ENCODE results near the gene ANAPC15. TPM values are rescaled to one million over a fixed set of nuclear protein-coding genes. Genes with fewer than 3 reads are reported as not detected.

The ANAPC15 gene
- total RNA-seq, 1 donor, result 24.5 TPM

- TF ChIP-seq, protein P1, sequence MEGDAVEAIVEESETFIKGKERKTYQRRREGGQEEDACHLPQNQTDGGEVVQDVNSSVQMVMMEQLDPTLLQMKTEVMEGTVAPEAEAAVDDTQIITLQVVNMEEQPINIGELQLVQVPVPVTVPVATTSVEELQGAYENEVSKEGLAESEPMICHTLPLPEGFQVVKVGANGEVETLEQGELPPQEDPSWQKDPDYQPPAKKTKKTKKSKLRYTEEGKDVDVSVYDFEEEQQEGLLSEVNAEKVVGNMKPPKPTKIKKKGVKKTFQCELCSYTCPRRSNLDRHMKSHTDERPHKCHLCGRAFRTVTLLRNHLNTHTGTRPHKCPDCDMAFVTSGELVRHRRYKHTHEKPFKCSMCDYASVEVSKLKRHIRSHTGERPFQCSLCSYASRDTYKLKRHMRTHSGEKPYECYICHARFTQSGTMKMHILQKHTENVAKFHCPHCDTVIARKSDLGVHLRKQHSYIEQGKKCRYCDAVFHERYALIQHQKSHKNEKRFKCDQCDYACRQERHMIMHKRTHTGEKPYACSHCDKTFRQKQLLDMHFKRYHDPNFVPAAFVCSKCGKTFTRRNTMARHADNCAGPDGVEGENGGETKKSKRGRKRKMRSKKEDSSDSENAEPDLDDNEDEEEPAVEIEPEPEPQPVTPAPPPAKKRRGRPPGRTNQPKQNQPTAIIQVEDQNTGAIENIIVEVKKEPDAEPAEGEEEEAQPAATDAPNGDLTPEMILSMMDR (IDR thresholded peaks at IDR 0.05; ENCODE audit: insufficient read depth, low read length), result no peak
- peak; percentile 13 for DNase-seq (ENCODE audit: low read depth)
These were observed 2.1 kb upstream of the ANAPC15 start for GRCh38 chr11:72114570-72114969.

DNA sequence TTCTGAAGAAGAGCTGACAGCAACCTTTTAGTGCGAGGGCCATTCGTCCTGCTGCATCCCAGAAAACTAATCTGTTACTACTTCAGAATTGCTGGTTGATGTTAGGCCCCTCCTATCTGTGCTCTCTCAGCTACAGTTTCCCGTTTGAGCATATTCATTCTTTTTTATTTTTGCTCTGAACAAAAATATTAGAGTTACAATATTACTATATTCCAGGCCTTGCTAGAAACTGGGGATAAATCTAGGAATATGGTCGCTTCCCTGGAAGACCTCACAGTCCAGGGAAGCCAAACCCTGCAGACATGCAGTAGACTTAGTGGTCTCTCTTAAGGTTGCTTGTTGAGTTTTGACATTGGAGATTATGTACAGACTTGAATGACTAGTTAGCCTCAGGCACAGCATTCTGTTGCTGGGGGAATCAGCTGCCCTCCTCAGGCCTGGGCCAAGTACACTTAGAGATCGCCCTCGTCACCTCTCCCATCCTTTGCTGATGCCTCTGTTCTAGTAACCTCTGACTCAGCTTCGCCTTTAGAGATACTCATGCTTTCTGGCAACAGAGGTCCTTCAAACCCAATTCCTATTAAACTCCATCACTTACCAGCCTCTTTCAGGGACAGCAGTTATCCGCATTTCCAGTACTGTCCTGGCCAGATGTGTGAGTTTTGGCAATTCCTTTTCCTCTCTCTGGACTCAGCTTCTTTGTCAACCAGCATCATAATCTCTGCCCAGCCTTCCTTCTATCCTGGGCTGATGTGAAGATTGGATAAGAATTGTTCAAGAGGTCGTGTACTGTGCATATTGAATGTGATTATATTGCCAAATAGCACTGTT is 698 bp upstream of the ANAPC15 start:
- DNase-seq (ENCODE audit: low read depth), result peak; percentile 37
- peak overlapping the region; percentile 63 for H3K4me3 ChIP-seq (ENCODE audit: low read depth, low read length)
- TF ChIP-seq, protein P1 (IDR thresholded peaks at IDR 0.05; ENCODE audit: insufficient read depth, low read length), result no peak

More at GRCh38 chr11:72114570-72114969, 2.1 kb upstream of the ANAPC15 start:
- no peak overlapping the region for H3K4me3 ChIP-seq (ENCODE audit: low read depth, low read length)

DNA sequence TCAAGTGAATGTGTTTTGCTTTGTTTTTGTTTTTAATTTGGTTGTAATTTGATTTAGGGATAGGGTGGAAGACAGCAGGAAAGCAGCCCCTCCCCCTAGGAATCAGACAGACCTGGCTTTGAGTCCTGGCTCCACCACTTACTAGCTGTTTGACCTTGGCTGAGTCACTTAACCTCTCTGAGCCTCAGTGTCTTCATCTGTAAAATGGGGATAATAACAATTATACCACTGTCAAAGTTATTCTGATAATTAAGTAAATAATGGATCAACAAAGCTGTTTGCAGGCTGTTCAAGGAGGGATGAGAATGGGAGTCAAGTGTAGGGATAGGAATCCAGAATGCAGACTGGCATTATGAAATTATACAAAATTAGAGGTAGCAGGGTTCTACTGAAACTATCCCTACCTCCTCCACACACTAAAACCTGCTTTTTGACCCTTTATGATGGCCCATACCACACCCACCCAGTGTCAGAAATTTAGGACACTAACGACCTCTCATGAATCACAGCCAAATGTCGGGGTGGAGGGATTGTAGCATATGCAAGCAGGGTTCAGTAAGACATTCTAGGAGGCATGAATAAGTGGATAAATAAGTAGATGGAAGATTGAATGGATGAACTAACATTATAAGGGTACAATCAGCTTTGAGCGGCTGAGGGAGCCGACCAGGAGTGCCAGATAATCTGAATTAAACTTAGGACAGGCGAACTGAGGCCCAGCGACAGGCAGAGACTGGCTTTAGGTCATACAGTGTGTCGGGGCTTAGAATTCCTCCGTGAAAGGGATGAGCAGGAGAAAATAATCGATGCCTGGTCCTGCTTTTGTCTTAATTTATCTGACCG is 974 bp downstream of the ANAPC15 start:
- H3K4me3 ChIP-seq (ENCODE audit: low read depth, low read length), result peak overlapping the region; percentile 68
- TF ChIP-seq, protein P1 (IDR thresholded peaks at IDR 0.05; ENCODE audit: insufficient read depth, low read length), result no peak
- DNase-seq (ENCODE audit: low read depth), result no peak

DNA sequence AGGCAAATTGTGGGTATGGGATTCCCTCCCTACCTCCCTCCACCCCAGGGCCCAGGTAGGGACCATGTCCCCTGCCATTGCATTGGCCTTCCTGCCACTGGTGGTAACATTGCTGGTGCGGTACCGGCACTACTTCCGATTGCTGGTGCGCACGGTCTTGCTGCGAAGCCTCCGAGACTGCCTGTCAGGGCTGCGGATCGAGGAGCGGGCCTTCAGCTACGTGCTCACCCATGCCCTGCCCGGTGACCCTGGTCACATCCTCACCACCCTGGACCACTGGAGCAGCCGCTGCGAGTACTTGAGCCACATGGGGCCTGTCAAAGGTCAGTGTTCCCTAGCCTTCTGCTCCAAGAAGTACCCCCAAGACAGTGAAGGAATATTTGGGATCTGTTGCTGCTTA is 6.6 kb downstream of the ANAPC15 start, which contains the start of gene TOMT:
TSS of gene TOMT (plus strand) at position 37 of the 400 bp plus-strand sequence. CDS start at position 65, 28 bp downstream.
- no peak within 1 kb of the TSS for H3K4me3 ChIP-seq (ENCODE audit: low read depth, low read length)
- DNase-seq (ENCODE audit: low read depth), result no peak
- TF ChIP-seq, protein P1 (IDR thresholded peaks at IDR 0.05; ENCODE audit: insufficient read depth, low read length), result no peak

DNA sequence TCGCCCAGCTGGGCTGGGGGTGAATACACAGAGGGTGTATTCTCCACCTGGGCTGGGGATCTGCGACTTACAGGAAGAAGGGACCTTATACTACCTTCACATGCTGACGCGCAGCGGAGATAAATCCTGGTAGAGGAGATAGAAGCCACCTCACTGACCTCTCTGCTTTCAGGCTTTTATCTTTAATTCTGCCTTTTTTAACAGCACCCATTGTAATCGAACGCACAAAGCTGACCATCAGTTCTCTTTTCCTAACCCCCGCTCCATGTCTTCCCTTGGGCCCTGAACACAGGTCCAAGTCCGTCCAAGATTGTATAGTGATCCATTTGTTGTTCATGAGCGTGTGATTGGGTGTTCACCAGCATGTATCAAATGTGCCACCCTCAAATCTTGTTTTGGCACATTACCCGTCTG is 8.7 kb downstream of the ANAPC15 start:
- TF ChIP-seq, protein P1 (IDR thresholded peaks at IDR 0.05; ENCODE audit: insufficient read depth, low read length), result no peak
- no peak for DNase-seq (ENCODE audit: low read depth)
- peak overlapping the region; percentile 53 for H3K4me3 ChIP-seq (ENCODE audit: low read depth, low read length)

DNA sequence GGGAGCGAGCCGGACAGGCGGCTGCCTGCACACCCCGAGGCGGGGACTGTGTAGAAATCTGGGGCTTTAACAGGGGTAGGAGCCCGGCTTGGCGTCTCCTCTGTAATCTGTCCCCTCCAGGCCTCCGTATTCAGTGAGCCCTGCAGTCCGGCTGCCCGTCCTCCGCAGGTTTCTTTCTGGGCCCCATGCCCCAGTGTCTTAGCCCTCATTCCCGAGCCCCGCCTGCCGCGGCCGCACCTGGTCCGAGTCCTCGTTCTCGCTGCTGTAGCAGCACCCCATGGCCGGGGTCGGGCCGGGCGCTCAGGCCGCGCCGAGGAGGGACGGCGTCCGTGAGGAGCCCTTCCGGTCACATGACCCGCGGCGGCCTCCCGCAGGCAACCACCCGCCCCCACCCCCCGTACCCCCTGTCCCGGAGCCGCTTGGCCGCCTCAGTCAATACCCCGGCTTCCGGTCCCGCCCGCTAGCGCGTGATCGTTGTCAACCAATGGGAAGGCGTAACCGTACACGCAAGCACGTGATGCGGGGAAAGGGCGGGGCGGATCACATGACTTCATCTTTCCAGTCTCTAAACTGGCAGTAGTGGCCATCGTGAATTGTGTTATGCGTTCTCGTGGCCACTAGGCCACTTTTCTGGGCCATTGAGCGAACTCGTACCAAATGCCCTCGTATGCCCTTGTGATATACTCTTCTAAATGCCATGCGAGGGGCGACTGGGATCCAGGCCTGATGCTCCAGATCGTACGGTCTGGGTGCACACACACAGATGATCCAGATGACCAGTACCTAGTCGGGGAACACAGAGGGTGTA is 9.3 kb downstream of the ANAPC15 start, which contains the start of gene LAMTOR1:
TSS of gene LAMTOR1 (minus strand) at position 352 of the 808 bp plus-strand sequence. CDS start at position 279, 73 bp downstream.
- DNase-seq (ENCODE audit: low read depth), result peak; percentile 99
- TF ChIP-seq, protein P1 (IDR thresholded peaks at IDR 0.05; ENCODE audit: insufficient read depth, low read length), result peak; percentile 61

More for the DNA sequence above, 9.3 kb downstream of the ANAPC15 start, which contains the start of gene LAMTOR1:
- peak within 1 kb of the TSS; percentile 79 for H3K4me3 ChIP-seq (ENCODE audit: low read depth, low read length)

Measured in fibroblast of the aortic adventitia (primary cell).